Measurements from ENCODE around the gene PCBP3.

The PCBP3 gene

DNA sequence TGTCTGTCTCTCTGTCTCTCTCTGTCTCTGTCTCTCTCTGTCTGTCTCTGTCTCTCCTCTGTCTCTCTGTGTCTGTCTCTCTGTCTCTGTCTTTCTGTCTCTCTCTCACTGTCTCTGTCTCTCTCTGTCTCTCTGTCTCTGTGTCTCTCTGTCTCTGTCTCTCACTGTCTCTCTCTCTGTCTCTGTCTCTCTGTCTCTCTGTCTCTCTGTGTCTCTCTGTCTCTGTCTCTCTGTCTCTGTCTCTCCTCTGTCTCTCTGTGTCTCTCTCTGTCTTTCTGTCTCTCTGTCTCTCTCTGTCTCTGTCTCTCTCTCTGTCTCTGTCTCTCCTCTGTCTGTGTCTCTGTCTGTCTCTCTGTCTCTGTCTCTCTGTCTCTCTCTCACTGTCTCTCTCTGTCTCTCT lies 337.2 kb downstream of the PCBP3 start:
- H3K4me3 ChIP-seq (replicated peaks in 1 of 2; ENCODE audit: low read depth in 2 of 2, low read length in 2 of 2) = peak overlapping the region in 1 of 2 donors; percentile 53
- TF ChIP-seq CTCF (IDR thresholded peaks at IDR 0.05; ENCODE audit: low read depth, low read length) = no peak
- no peak for DNase-seq (ENCODE audit: low read depth in 2 of 2)

DNA sequence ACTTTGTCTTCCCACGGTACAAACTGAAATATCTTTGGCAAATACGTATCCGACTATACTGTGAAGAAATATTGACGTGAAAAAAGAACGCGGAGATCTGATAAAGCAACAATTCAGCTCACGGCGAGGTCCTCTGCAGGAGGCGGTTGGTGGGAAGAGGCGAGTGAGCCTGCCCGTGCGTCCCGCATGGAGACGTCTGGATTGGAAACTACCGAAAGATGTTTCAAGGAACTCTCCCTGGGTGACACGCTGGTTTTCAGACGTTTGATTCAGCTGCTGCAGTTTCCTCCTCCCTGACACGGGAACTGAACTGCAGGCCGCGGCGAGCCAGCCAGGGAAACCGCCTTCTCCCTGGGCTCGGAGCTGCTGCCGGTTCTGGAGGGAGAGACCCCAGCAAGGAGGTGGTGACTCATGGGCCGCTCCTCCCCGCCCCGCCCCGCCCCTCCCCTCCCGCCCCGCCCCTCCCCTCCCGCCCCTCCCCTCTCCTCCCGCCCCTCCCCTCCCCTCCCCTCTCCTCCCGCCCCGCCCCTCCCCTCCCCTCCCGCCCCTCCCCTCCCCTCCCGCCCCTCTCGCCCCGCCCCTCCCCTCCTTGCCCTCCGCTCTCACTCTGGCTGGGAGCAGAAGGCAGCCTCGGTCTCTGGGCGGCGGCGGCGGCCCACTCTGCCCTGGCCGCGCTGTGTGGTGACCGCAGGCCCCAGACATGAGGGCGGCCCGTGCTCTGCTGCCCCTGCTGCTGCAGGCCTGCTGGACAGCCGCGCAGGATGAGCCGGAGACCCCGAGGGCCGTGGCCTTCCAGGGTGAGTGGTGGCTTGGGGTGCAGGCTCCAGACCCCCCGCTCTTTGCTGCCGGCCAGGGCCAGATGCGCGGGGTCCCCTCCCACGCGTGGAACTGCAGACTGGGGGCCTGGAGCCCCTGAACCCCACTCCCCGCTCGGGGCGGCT lies 337.9 kb downstream of the PCBP3 start, which contains the start of gene COL6A1:
Gene COL6A1, plus strand, starts transcription at position 620 of the 941 bp plus-strand sequence. Its CDS starts 81 bp downstream, at position 701.
- DNase-seq (ENCODE audit: low read depth in 2 of 2) = peak; percentile 88 to 95
- peak within 1 kb of the TSS; percentile 87 to 97 for H3K4me3 ChIP-seq (replicated peaks in 1 of 2; ENCODE audit: low read depth in 2 of 2, low read length in 2 of 2)
- no peak for TF ChIP-seq CTCF (IDR thresholded peaks at IDR 0.05; ENCODE audit: low read depth, low read length)

DNA sequence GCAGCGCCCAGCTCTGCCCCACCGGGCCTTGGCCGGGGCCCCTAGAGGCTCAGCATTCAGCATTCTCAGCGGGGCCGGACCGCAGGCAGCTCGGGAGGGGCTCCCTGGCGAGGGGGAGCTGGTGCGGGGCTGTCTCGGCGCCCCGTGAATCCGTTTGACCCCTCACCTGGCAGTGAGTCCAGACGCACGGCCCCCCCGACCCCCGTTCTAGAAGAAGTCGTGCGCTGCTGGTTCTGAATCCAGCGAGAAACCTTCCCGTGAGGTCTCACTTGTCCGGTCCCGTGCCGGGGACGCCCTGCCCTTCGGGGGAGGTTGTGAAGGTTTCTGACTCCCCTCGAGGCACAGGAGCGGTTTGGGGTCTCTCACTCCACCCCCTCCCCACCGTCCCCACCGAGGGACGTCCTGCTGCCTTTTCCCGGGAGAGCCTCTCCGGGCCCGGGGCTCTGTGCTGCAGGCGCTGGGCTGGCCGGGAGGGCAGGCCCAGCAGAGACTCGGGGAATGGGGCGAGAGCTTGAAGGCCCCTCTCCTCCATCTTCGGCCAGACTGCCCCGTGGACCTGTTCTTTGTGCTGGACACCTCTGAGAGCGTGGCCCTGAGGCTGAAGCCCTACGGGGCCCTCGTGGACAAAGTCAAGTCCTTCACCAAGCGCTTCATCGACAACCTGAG lies 338.7 kb downstream of the PCBP3 start:
- H3K4me3 ChIP-seq (replicated peaks in 1 of 2; ENCODE audit: low read depth in 2 of 2, low read length in 2 of 2) = peak overlapping the region; percentile 87 to 97
- no peak for DNase-seq (ENCODE audit: low read depth in 2 of 2)

DNA sequence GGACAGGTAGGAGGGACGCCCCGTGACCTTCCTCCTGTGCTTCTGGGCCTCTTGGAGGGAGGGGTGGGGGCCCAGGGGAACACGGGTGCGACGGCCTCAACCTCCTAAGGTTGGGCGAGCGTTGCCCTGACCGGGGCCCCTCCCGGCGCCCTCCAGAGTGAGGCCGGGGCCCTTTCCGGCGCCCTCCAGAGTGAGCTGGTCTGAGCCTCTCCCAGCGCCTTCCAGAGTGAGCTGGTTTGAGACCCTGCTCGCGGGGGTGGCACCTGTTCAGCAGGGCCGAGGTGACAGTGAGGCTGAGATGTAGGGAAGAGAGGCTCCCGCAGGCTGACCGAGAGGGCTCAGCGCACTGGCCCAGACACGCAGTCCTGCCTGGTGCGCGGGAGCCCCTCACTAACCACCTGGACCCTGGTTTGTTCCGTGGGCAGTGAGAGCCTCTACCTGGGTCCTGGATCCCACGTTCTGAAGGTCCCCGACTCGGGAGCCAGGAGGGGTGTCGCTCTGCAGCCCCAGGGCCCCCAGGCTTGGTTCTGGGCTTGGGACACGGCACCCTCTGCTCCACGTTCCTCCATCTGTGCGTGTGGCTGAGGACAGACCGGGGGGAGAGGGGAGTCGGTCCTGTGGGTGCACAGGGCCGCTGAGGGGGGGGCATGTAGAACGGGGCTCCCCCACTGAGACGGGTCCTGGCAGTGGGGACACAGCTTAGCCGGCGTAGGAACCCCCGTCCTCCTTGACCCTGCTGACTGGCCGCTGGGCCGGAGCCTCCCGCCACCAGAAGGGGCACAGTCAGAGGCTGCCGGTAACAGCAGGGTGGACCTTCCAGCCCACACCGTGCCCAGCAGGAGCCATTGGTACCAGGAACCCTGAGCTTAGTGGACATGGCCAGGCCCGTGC lies 339.5 kb downstream of the PCBP3 start:
- H3K4me3 ChIP-seq (replicated peaks in 1 of 2; ENCODE audit: low read depth in 2 of 2, low read length in 2 of 2) = peak overlapping the region; percentile 87 to 97
- DNase-seq (ENCODE audit: low read depth in 2 of 2) = no peak
- TF ChIP-seq CTCF (IDR thresholded peaks at IDR 0.05; ENCODE audit: low read depth, low read length) = no peak

More for the DNA sequence above, 338.7 kb downstream of the PCBP3 start:
- TF ChIP-seq CTCF (IDR thresholded peaks at IDR 0.05; ENCODE audit: low read depth, low read length) = no peak

DNA sequence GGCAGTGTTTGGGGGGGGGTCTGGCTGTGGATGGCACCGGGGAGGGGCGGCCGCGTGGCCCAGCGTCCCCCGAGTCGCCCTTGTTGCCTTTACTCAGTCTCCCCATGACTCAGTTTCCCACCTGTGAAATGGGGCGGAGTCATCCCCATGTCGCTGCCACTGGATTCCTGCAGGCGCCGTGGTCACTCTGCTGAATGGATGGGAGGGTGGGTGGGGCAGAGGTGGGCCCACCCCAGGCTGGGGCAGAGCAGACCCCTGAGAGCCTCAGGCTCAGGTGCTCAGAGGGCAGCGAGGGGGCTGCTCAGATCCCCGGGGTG lies 340.1 kb downstream of the PCBP3 start:
- peak overlapping the region; percentile 87 to 97 for H3K4me3 ChIP-seq (replicated peaks in 1 of 2; ENCODE audit: low read depth in 2 of 2, low read length in 2 of 2)
- no peak for TF ChIP-seq CTCF (IDR thresholded peaks at IDR 0.05; ENCODE audit: low read depth, low read length)
- DNase-seq (ENCODE audit: low read depth in 2 of 2) = no peak

- no peak for DNase-seq (ENCODE audit: low read depth in 2 of 2)
- no peak for TF ChIP-seq CTCF (IDR thresholded peaks at IDR 0.05; ENCODE audit: low read depth, low read length)
- peak overlapping the region; percentile 87 to 97 for H3K4me3 ChIP-seq (replicated peaks in 1 of 2; ENCODE audit: low read depth in 2 of 2, low read length in 2 of 2)
Observed at GRCh38 chr21:45983981-45984551, 340.5 kb downstream of the PCBP3 start.

Data from cardiac fibroblast (primary cell).